Stomach (tissue), 4 donors: ENCODE data around the gene GNG7.

Experiments
- POLR2AphosphoS5 ChIP-seq, 3 donors: sonication (generic); formaldehyde crosslinking; IDR thresholded peaks; one replicate each; pipeline ENCODE4 v1.6.1; 2016; ENCODE audit warnings: antibody characterized with exemption in 3 of 3
- TF ChIP-seq, protein P1 (sequence below), 7 experiments: fragments of 450-650 bp in 4 of 7; fragments of 200-600 bp in 3 of 7; sonication (generic) in 3 of 7; IDR thresholded peaks; one replicate each; pipeline ENCODE4 v1.5.1; 2016 to 2019; ENCODE audit warnings: antibody characterized with exemption in 7 of 7, control low read depth in 2 of 7, mild to moderate bottlenecking in 1 of 7

DNA sequence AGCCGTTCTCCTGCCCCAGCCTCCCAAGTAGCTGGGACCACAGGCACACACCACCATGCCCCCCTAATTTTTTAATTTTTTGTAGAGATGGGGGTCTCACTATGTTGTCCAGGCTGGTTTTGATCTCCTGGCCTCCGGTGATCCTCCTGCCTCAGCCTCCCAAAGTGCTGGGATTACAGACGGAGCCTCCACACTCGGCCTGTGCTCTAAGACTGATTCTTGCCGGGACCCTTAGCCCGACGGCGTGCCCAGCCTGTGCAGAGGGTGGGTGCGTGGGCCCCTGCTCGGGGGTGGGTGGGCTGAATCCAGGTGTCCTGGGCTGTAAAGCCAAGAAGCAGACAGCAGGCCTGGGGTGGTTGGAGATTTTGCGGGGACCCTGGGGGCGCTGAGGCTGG, 162.2 kb downstream of the GNG7 start:
- TF ChIP-seq, protein P1, sequence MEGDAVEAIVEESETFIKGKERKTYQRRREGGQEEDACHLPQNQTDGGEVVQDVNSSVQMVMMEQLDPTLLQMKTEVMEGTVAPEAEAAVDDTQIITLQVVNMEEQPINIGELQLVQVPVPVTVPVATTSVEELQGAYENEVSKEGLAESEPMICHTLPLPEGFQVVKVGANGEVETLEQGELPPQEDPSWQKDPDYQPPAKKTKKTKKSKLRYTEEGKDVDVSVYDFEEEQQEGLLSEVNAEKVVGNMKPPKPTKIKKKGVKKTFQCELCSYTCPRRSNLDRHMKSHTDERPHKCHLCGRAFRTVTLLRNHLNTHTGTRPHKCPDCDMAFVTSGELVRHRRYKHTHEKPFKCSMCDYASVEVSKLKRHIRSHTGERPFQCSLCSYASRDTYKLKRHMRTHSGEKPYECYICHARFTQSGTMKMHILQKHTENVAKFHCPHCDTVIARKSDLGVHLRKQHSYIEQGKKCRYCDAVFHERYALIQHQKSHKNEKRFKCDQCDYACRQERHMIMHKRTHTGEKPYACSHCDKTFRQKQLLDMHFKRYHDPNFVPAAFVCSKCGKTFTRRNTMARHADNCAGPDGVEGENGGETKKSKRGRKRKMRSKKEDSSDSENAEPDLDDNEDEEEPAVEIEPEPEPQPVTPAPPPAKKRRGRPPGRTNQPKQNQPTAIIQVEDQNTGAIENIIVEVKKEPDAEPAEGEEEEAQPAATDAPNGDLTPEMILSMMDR (IDR thresholded peaks at IDR 0.05): no peak
- no peak for TF ChIP-seq POLR2AphosphoS5 (IDR thresholded peaks at IDR 0.05)
